K562 (cell line): ENCODE results near the gene SUPT3H. TPM values are rescaled to one million over a fixed set of nuclear protein-coding genes. Genes with fewer than 3 reads are reported as not detected.

Experiments used
- ATAC-seq: fragments of 200-7000 bp; cut with Tn5 transposase; 3 replicates; pipeline ENCODE4 v1.9.1; 2020; ENCODE audit warnings: moderate library complexity
- BruUV-seq: library from RNA; stranded (reverse); fragments of 400-500 nt; replicated peaks from 2 replicates; lab custom pipeline; 2021; lab: Mats Ljungman, UMichigan
- CTCF ChIA-PET: fragments of 300-600 bp; formaldehyde crosslinking; extraction: SDS; loops from one replicate; lab custom pipeline; 2021; ENCODE audit warnings: low intra/inter-chr PET ratio; lab: Yijun Ruan, JAX
- POLR2A ChIA-PET: fragments of 300-600, 350-650 bp; sonication (Branson Sonifier 250); formaldehyde crosslinking; extraction: SDS; loops from one replicate; lab custom pipeline; 2021; ENCODE audit warnings: antibody characterized with exemption, inconsistent platforms; lab: Yijun Ruan, JAX
- DNase-seq, 4 experiments: peaks; one replicate each; pipeline versions ENCODE4 v3.0.0 to v3.0.0-alpha.2; 2011 to 2018; ENCODE audit warnings: low spot score in 3 of 4, mixed read lengths in 3 of 4; ENCODE audit errors: extremely low read depth in 1 of 4
- FAIRE-seq: peaks from 2 replicates; lab custom pipeline; 2011; peaks lifted over from hg19 to GRCh38; lab: Jason Lieb, UNC
- H2AFZ ChIP-seq: 2 replicates; pipeline ENCODE4 v1.6.0; 2011; ENCODE audit warnings: low read depth, low read length, control low read depth, inconsistent platforms
- H3K27ac ChIP-seq: fragments of 200-600 bp; 3 replicates; pipeline ENCODE4 v1.8.0; 2011; ENCODE audit warnings: low read depth, mild to moderate bottlenecking, control low read depth, inconsistent platforms, low read length, moderate library complexity, mixed read lengths; ENCODE audit errors: extremely low read depth
- H3K27me3 ChIP-seq, 2 experiments: fragments of 300-600 bp in 1 of 2; 2 replicates in 1 of 2; 3 replicates in 1 of 2; pipeline versions ENCODE4 v1.6.0 to v1.8.0; 2011; ENCODE audit warnings: inconsistent platforms in 2 of 2, low read length in 2 of 2, mild to moderate bottlenecking in 1 of 2, mixed read lengths in 1 of 2, moderate library complexity in 1 of 2; ENCODE audit not compliant: control insufficient read depth in 2 of 2, insufficient read depth in 2 of 2
- H3K36me3 ChIP-seq: fragments of 300-600 bp; 3 replicates; pipeline ENCODE4 v1.8.0; 2011; ENCODE audit warnings: mild to moderate bottlenecking, low read length, inconsistent platforms; ENCODE audit not compliant: control insufficient read depth, insufficient read depth
- H3K4me1 ChIP-seq, 2 experiments: fragments of 200-600 bp in 1 of 2; replicated peaks in 1 of 2; 2 replicates in 1 of 2; 3 replicates in 1 of 2; pipeline versions ENCODE4 v1.5.1 to v1.8.0; 2011; ENCODE audit warnings: inconsistent platforms in 2 of 2, low read length in 2 of 2, mild to moderate bottlenecking in 1 of 2, mixed read lengths in 1 of 2, moderate library complexity in 1 of 2; ENCODE audit not compliant: control insufficient read depth in 2 of 2, insufficient read depth in 2 of 2
- H3K4me2 ChIP-seq: 2 replicates; pipeline ENCODE4 v1.6.1; 2011; ENCODE audit warnings: low read length, control low read depth, inconsistent platforms, mixed read lengths; ENCODE audit not compliant: insufficient read depth
- H3K4me3 ChIP-seq: fragments of 200-600 bp; sonication (generic), shearing (Covaris generic); 2 replicates; pipeline ENCODE4 v1.5.1; 2016; ENCODE audit warnings: control low read depth, inconsistent platforms
- H3K79me2 ChIP-seq: fragments of 200-600 bp; 3 replicates; pipeline ENCODE4 v1.8.0; 2011; ENCODE audit warnings: low read length, inconsistent platforms; ENCODE audit not compliant: control insufficient read depth, insufficient read depth
- H3K9ac ChIP-seq, 2 experiments: 2 replicates each; pipeline versions ENCODE4 v1.6.0 to v1.6.1; 2011; ENCODE audit warnings: low read depth in 2 of 2, low read length in 2 of 2, control low read depth in 1 of 2, inconsistent platforms in 1 of 2, mild to moderate bottlenecking in 1 of 2, mixed read lengths in 1 of 2; ENCODE audit not compliant: insufficient read depth in 1 of 2
- H3K9me1 ChIP-seq: one replicate; pipeline ENCODE4 v1.6.0; 2011; ENCODE audit warnings: inconsistent platforms, mild to moderate bottlenecking, low read length, moderate library complexity; ENCODE audit not compliant: control insufficient read depth, insufficient read depth
- H3K9me3 ChIP-seq: replicated peaks from 2 replicates; pipeline ENCODE4 v1.5.1; 2011; ENCODE audit warnings: low read depth, low read length, inconsistent platforms; ENCODE audit not compliant: control insufficient read depth, insufficient read depth
- H4K20me1 ChIP-seq: replicated peaks from 2 replicates; pipeline ENCODE4 v1.6.1; 2011; ENCODE audit warnings: low read length, inconsistent platforms, mixed read lengths; ENCODE audit not compliant: control insufficient read depth, insufficient read depth
- C11orf30 ChIP-seq: fragments of 450-650 bp; IDR thresholded peaks from 2 replicates; pipeline ENCODE4 v1.6.1; 2016; ENCODE audit warnings: low read depth, mild to moderate bottlenecking
- E2F5 ChIP-seq: sonication (generic); formaldehyde crosslinking; IDR thresholded peaks from 2 replicates; pipeline ENCODE4 v1.8.0; 2022; ENCODE audit warnings: mild to moderate bottlenecking, missing genetic modification reagents
- EP300 ChIP-seq: IDR thresholded peaks from 2 replicates; pipeline ENCODE4 v1.6.1; 2012; ENCODE audit warnings: low read length, improper control_type of control experiment
- EWSR1 ChIP-seq: fragments of 450-650 bp; IDR thresholded peaks from 2 replicates; pipeline ENCODE4 v1.6.1; 2018; ENCODE audit warnings: borderline replicate concordance, mild to moderate bottlenecking, low read depth, moderate library complexity; ENCODE audit not compliant: partially characterized antibody
- FOXJ3 ChIP-seq: sonication (generic); formaldehyde crosslinking; IDR thresholded peaks from 2 replicates; pipeline ENCODE4 v1.4.0; 2020; ENCODE audit warnings: mild to moderate bottlenecking, missing genetic modification reagents
- GABPA ChIP-seq: fragments of 200-800 bp; sonication (Bioruptor generic); conservative IDR thresholded peaks from 2 replicates; pipeline ENCODE4 v1.6.1; 2016; ENCODE audit warnings: low read depth, missing genetic modification characterization, missing compliant biosample characterization
- GTF2A2 ChIP-seq: IDR thresholded peaks from 2 replicates; pipeline ENCODE4 v1.6.1; 2016; ENCODE audit warnings: mild to moderate bottlenecking, missing genetic modification characterization, missing compliant biosample characterization
- HDAC6 ChIP-seq: IDR thresholded peaks from 2 replicates; pipeline ENCODE4 v1.6.1; 2012; ENCODE audit warnings: low read depth, mild to moderate bottlenecking, control low read depth, inconsistent platforms, low read length, moderate library complexity
- KDM1A ChIP-seq, 2 experiments: fragments of 450-650 bp; IDR thresholded peaks; 2 replicates each; pipeline ENCODE4 v1.6.1; 2016; ENCODE audit warnings: mild to moderate bottlenecking in 2 of 2
- KDM2B ChIP-seq: fragments of 250-450 bp; sonication (Bioruptor Pico); IDR thresholded peaks from 2 replicates; pipeline ENCODE4 v1.8.0; 2021; ENCODE audit warnings: mild to moderate bottlenecking, moderate library complexity
- KDM4B ChIP-seq, 2 experiments: fragments of 450-650 bp in 1 of 2; sonication (generic) in 1 of 2; IDR thresholded peaks; 2 replicates each; pipeline ENCODE4 v1.6.1; 2016 to 2017; ENCODE audit warnings: borderline replicate concordance in 2 of 2, antibody characterized with exemption in 1 of 2, low read depth in 1 of 2, mild to moderate bottlenecking in 1 of 2
- MYC ChIP-seq, 2 experiments: fragments of 250-450 bp in 1 of 2; sonication (Bioruptor Pico) in 1 of 2; IDR thresholded peaks; 2 replicates each; pipeline versions ENCODE4 v1.5.1 to v1.6.1; 2012 to 2021; ENCODE audit warnings: low read depth in 2 of 2, borderline replicate concordance in 1 of 2, improper control_type of control experiment in 1 of 2, low read length in 1 of 2, mild to moderate bottlenecking in 1 of 2, moderate library complexity in 1 of 2
- NCOA6 ChIP-seq: fragments of 450-650 bp; IDR thresholded peaks from 2 replicates; pipeline ENCODE4 v1.6.1; 2017; ENCODE audit warnings: mild to moderate bottlenecking
- RBM25 ChIP-seq: fragments of 200-400 bp; formaldehyde crosslinking; IDR thresholded peaks from 2 replicates; pipeline ENCODE4 v1.6.1; 2018; ENCODE audit warnings: low read length, low read depth, moderate library complexity; ENCODE audit not compliant: severe bottlenecking
- SNAPC5 ChIP-seq: fragments of 250-450 bp; sonication (Bioruptor Pico); IDR thresholded peaks from 2 replicates; pipeline ENCODE4 v1.8.0; 2021; ENCODE audit warnings: moderate library complexity, mild to moderate bottlenecking, inconsistent platforms
- SRF ChIP-seq, 2 experiments: fragments of 250-450, 450-650 bp in 1 of 2; sonication (Bioruptor Pico) in 1 of 2; sonication (generic) in 1 of 2; formaldehyde crosslinking; IDR thresholded peaks; 2 replicates each; pipeline versions ENCODE4 v1.5.0 to v1.5.1; 2020 to 2022; ENCODE audit warnings: mild to moderate bottlenecking in 1 of 2, missing genetic modification reagents in 1 of 2
- STAT5A ChIP-seq: IDR thresholded peaks from 2 replicates; pipeline ENCODE4 v1.6.1; 2012; ENCODE audit warnings: low read length, inconsistent platforms, borderline replicate concordance
- TBP ChIP-seq: optimal IDR thresholded peaks from 2 replicates; pipeline ENCODE3; 2011; ENCODE audit warnings: low read depth, low read length, improper control_type of control experiment
- ZBTB8A ChIP-seq: fragments of 450-650 bp; IDR thresholded peaks from 2 replicates; pipeline ENCODE4 v1.6.1; 2018; ENCODE audit warnings: mild to moderate bottlenecking, moderate library complexity; ENCODE audit not compliant: partially characterized antibody
- ZNF232 ChIP-seq: sonication (generic); formaldehyde crosslinking; IDR thresholded peaks from 2 replicates; pipeline ENCODE4 v1.8.0; 2022; ENCODE audit warnings: mild to moderate bottlenecking, missing genetic modification reagents
- ZNF77 ChIP-seq: fragments of 250-450 bp; sonication (Bioruptor Pico); IDR thresholded peaks from 2 replicates; pipeline ENCODE4 v1.5.0; 2020
- WGBS: fragments of 100-300 bp; shearing (Covaris generic); methylation state at CpG from one replicate; pipeline ENCODE4 v1.1.6; 2016; ENCODE audit warnings: low coverage, mixed read lengths; ENCODE audit not compliant: insufficient coverage; ENCODE audit errors: missing lambda C conversion rate; 5-methylcytosine and 5-hydroxymethylcytosine counted together
- in situ Hi-C: fragments of 300-500 bp; cut with MboI; formaldehyde crosslinking; loops from 4 replicates; pipeline ENCODE4 v1.15.0; 2018; ENCODE audit warnings: inconsistent platforms, mixed read lengths
- intact Hi-C: fragments of 100-400 bp; cut with micrococcal nuclease; formaldehyde crosslinking; loops from 2 replicates; pipeline ENCODE4 v1.14.2; 2022
- polyA plus RNA-seq, 8 experiments: library from polyadenylated mRNA; depleted of rRNA in 4 of 8; stranded (reverse) in 5 of 8; unstranded in 3 of 8; fragments of >200 nt; fragmentation: Nextera tagmentation in 2 of 8; fragmentation: Illumina TruSeq in 1 of 8; extraction: Ambion mirVana in 2 of 8; extraction: Trizol in 1 of 8; gene quantifications; 2 replicates each; pipeline versions ENCODE4 v1.2.1 to v1.2.3, GENCODE V29; 2011 to 2014; ENCODE audit warnings: inconsistent platforms in 1 of 8, missing spikeins in 1 of 8
- total RNA-seq, 7 experiments: library from RNA; depleted of rRNA in 6 of 7; stranded (reverse); fragments of >200 nt in 6 of 7; fragmentation: Illumina TruSeq in 2 of 7; extraction: Trizol in 2 of 7; gene quantifications; 2 replicates each; pipeline versions ENCODE4 v1.2.1 to v1.2.3, GENCODE V29; 2011 to 2021; ENCODE audit warnings: low replicate concordance in 1 of 7

The SUPT3H gene
- total and polyA plus RNA-seq, 9 of the 15 experiments (the other 6 are each of a cell fraction or from before 2014, with no cell fraction given), result 7.2 to 16.3 (median 11.9) TPM

- in situ Hi-C loops (no loop called here), intact Hi-C loops (loop anchor here (5.0 to 10.0 kb wide), 2 partner anchors 107 to 189 kb away; partner anchors contain the start of gene SUPT3H)
- Histone ChIP-seq H4K20me1 (no peaks in the 10 kb centered on the region), H3K36me3 (no peaks in the 10 kb centered on the region), H2AFZ (peak overlapping the region; percentile 69), H3K27me3 (no peaks in the 10 kb centered on the region), H3K27ac (peak overlapping the region; percentile 46; the same call in 2 of the 3 replicates), H3K9ac (no peak overlapping the region), H3K9me1 (no peaks in the 10 kb centered on the region), H3K4me1 (peaks cover 0 to 17% of the 10 kb centered on the region in 2 experiments; a peak in 2 of 5 replicates), H3K9me3 (no peaks in the 10 kb centered on the region), H3K4me2 (peak overlapping the region; percentile 60), H3K4me3 (no peak overlapping the region), H3K79me2 (no peaks in the 10 kb centered on the region)
- ChIA-PET CTCF (no interaction called here), POLR2A (interaction anchor here (1.1 kb wide), 1 partner anchor 22 kb away, joined by 5 read pairs; no protein-coding TSS in a partner anchor)
- BruUV-seq, result no TSS peak
- peak; percentile 79 for FAIRE-seq
- peak; percentile 10 to 80 (median 38) for DNase-seq
- WGBS, result 28% methylated on average over 2 of the region's 2 CpGs
- peak; percentile 96 for ATAC-seq
- TF ChIP-seq ZBTB8A, result no peak
- TF ChIP-seq HDAC6, result no peak
- no peak for TF ChIP-seq KDM1A (IDR thresholded peaks at IDR 0.05)
- no peak for TF ChIP-seq ZNF77
- peak; percentile 40; the same call in 1 of the 2 replicates for TF ChIP-seq C11orf30
- TF ChIP-seq MYC (IDR thresholded peaks at IDR 0.05; ENCODE audit: low read depth, low read length), result no peak
- TF ChIP-seq MYC (CRISPR knock-in tag; IDR thresholded peaks at IDR 0.05; ENCODE audit: borderline replicate concordance, low read depth), result no peak
- no peak for TF ChIP-seq NCOA6
- TF ChIP-seq KDM2B (CRISPR knock-in tag), result no peak
- no peak for TF ChIP-seq TBP
- TF ChIP-seq KDM4B (IDR thresholded peaks at IDR 0.05; ENCODE audit: borderline replicate concordance in 2 of 2, low read depth in 1 of 2), result no peak
- TF ChIP-seq GABPA (tag), result 0 out of 2 replicates have a peak, but pooled peaks have one; percentile 20
- TF ChIP-seq GTF2A2 (tag), result no peak
- no peak for TF ChIP-seq FOXJ3 (CRISPR knock-in tag)
- no peak for TF ChIP-seq RBM25
- no peak for TF ChIP-seq SRF (CRISPR knock-in tag; IDR thresholded peaks at IDR 0.05)
- TF ChIP-seq SNAPC5 (CRISPR knock-in tag), result no peak
- no peak for TF ChIP-seq E2F5 (CRISPR knock-in tag)
- peak; percentile 33; the same call in 1 of the 2 replicates for TF ChIP-seq EP300
- TF ChIP-seq STAT5A, result peak; percentile 31; the same call in 1 of the 2 replicates
- TF ChIP-seq EWSR1, result no peak
- TF ChIP-seq ZNF232 (CRISPR knock-in tag), result no peak
Observed at GRCh38 chr6:45185403-45186251, 192.1 kb downstream of the SUPT3H start.
